WTC11 (cell line): ENCODE results near the gene KLHL40. TPM values are rescaled to one million over a fixed set of nuclear protein-coding genes. Genes with fewer than 3 reads are reported as not detected.

Experiments
- CREB1 ChIP-seq: sonication (generic); formaldehyde crosslinking; IDR thresholded peaks from 2 replicates; pipeline ENCODE4 v1.8.0; 2023; ENCODE audit warnings: mild to moderate bottlenecking, missing genetic modification reagents
- E2F5 ChIP-seq: sonication (generic); formaldehyde crosslinking; IDR thresholded peaks from 2 replicates; pipeline ENCODE4 v1.8.1; 2022; ENCODE audit warnings: mild to moderate bottlenecking, moderate library complexity, missing genetic modification reagents
- ELF4 ChIP-seq: sonication (generic); formaldehyde crosslinking; IDR thresholded peaks from 2 replicates; pipeline ENCODE4 v1.8.1; 2022; ENCODE audit warnings: low read depth, mild to moderate bottlenecking, moderate library complexity, missing genetic modification reagents
- ERG ChIP-seq: fragments of 250-450 bp; sonication (Bioruptor Pico); IDR thresholded peaks from 2 replicates; pipeline ENCODE4 v1.8.0; 2021; ENCODE audit warnings: mild to moderate bottlenecking
- ETV6 ChIP-seq: sonication (generic); formaldehyde crosslinking; IDR thresholded peaks from 2 replicates; pipeline ENCODE4 v1.8.1; 2022; ENCODE audit warnings: mild to moderate bottlenecking, missing genetic modification reagents
- FOXK1 ChIP-seq: sonication (generic); formaldehyde crosslinking; IDR thresholded peaks from 2 replicates; pipeline ENCODE4 v1.8.0; 2022; ENCODE audit warnings: mild to moderate bottlenecking, moderate library complexity, missing genetic modification reagents
- GABPB1 ChIP-seq: sonication (generic); formaldehyde crosslinking; IDR thresholded peaks from 2 replicates; pipeline ENCODE4 v1.8.1; 2023; ENCODE audit warnings: mild to moderate bottlenecking, missing genetic modification reagents
- GRHL2 ChIP-seq: fragments of 250-450 bp; sonication (Bioruptor Pico); IDR thresholded peaks from 2 replicates; pipeline ENCODE4 v1.8.0; 2022; ENCODE audit warnings: mild to moderate bottlenecking, moderate library complexity; ENCODE audit not compliant: insufficient replicate concordance, severe bottlenecking
- HMGA2 ChIP-seq: fragments of 250-450 bp; sonication (Bioruptor Pico); IDR thresholded peaks from 2 replicates; pipeline ENCODE4 v1.4.0; 2021; ENCODE audit warnings: mild to moderate bottlenecking, moderate library complexity
- IRF1 ChIP-seq: sonication (generic); formaldehyde crosslinking; IDR thresholded peaks from 2 replicates; pipeline ENCODE4 v1.8.0; 2023; ENCODE audit warnings: missing genetic modification reagents
- IRF2 ChIP-seq: sonication (generic); formaldehyde crosslinking; IDR thresholded peaks from 2 replicates; pipeline ENCODE4 v1.8.0; 2022; ENCODE audit warnings: low read depth, missing genetic modification reagents, borderline replicate concordance
- JAZF1 ChIP-seq: fragments of 250-450 bp; sonication (Bioruptor Pico); IDR thresholded peaks from 2 replicates; pipeline ENCODE4 v1.9.0; 2021; ENCODE audit warnings: moderate library complexity, mild to moderate bottlenecking, inconsistent platforms
- NFATC4 ChIP-seq: fragments of 250-450 bp; sonication (Bioruptor Pico); IDR thresholded peaks from 2 replicates; pipeline ENCODE4 v1.9.0; 2021; ENCODE audit warnings: mild to moderate bottlenecking
- NFE2L1 ChIP-seq: sonication (generic); formaldehyde crosslinking; IDR thresholded peaks from 2 replicates; pipeline ENCODE4 v1.8.1; 2023; ENCODE audit warnings: missing genetic modification reagents
- NFYB ChIP-seq: sonication (generic); formaldehyde crosslinking; conservative IDR thresholded peaks from 2 replicates; pipeline ENCODE4 v1.8.0; 2022; ENCODE audit warnings: low read depth, missing genetic modification reagents
- NR3C1 ChIP-seq: sonication (generic); formaldehyde crosslinking; conservative IDR thresholded peaks from 2 replicates; pipeline ENCODE4 v1.8.1; 2023; ENCODE audit warnings: low read depth, mild to moderate bottlenecking, missing genetic modification reagents
- OVOL2 ChIP-seq: fragments of 250-450 bp; sonication (Bioruptor Pico); IDR thresholded peaks from 2 replicates; pipeline ENCODE4 v1.9.0; 2021; ENCODE audit warnings: mild to moderate bottlenecking, borderline replicate concordance
- RORB ChIP-seq: fragments of 250-450 bp; sonication (Bioruptor Pico); IDR thresholded peaks from 2 replicates; pipeline ENCODE4 v1.9.0; 2021; ENCODE audit warnings: mild to moderate bottlenecking
- SMAD4 ChIP-seq: sonication (generic); formaldehyde crosslinking; IDR thresholded peaks from 2 replicates; pipeline ENCODE4 v1.8.0; 2022; ENCODE audit warnings: mild to moderate bottlenecking, missing genetic modification reagents
- SP1 ChIP-seq: sonication (generic); formaldehyde crosslinking; conservative IDR thresholded peaks from 2 replicates; pipeline ENCODE4 v1.8.1; 2022; ENCODE audit warnings: missing genetic modification reagents
- STAT6 ChIP-seq: sonication (generic); formaldehyde crosslinking; conservative IDR thresholded peaks from 2 replicates; pipeline ENCODE4 v1.8.1; 2023; ENCODE audit warnings: mild to moderate bottlenecking, low read depth, missing genetic modification reagents, moderate library complexity
- ZNF317 ChIP-seq: sonication (generic); formaldehyde crosslinking; IDR thresholded peaks from 2 replicates; pipeline ENCODE4 v1.8.1; 2023; ENCODE audit warnings: low read depth, mild to moderate bottlenecking, moderate library complexity, missing genetic modification reagents, borderline replicate concordance
- ZNF423 ChIP-seq: fragments of 250-450 bp; sonication (Bioruptor Pico); IDR thresholded peaks from 2 replicates; pipeline ENCODE4 v2.1.2; 2022; ENCODE audit warnings: mild to moderate bottlenecking, moderate library complexity
- ZNF671 ChIP-seq: fragments of 250-450 bp; sonication (Bioruptor Pico); IDR thresholded peaks from 2 replicates; pipeline ENCODE4 v1.8.0; 2021; ENCODE audit warnings: mild to moderate bottlenecking
- total RNA-seq: library from RNA; stranded (reverse); gene quantifications from 3 replicates; pipeline ENCODE4 v1.2.3, GENCODE V29; 2021
- TF ChIP-seq, protein P1 (sequence below): sonication (generic); formaldehyde crosslinking; IDR thresholded peaks from 2 replicates; pipeline ENCODE4 v1.8.0; 2022; ENCODE audit warnings: mild to moderate bottlenecking, missing genetic modification reagents
- TF ChIP-seq, protein P2 (sequence below): sonication (generic); formaldehyde crosslinking; IDR thresholded peaks from 2 replicates; pipeline ENCODE4 v1.8.1; 2022; ENCODE audit warnings: low read depth, mild to moderate bottlenecking, moderate library complexity, missing genetic modification reagents, borderline replicate concordance
- TF ChIP-seq, protein P3 (sequence below): sonication (generic); formaldehyde crosslinking; IDR thresholded peaks from 2 replicates; pipeline ENCODE4 v1.8.1; 2023; ENCODE audit warnings: mild to moderate bottlenecking, moderate library complexity, missing genetic modification reagents
- TF ChIP-seq, protein P4 (sequence below): fragments of 250-450 bp; sonication (Bioruptor Pico); IDR thresholded peaks from 2 replicates; pipeline ENCODE4 v2.1.2; 2022; ENCODE audit warnings: mild to moderate bottlenecking, moderate library complexity

The KLHL40 gene
- total RNA-seq, 1 experiment from 2014 or later = not detected

GRCh38 chr3:42701371-42702065, 16.2 kb downstream of the KLHL40 start (continued):
- TF ChIP-seq, protein P1, sequence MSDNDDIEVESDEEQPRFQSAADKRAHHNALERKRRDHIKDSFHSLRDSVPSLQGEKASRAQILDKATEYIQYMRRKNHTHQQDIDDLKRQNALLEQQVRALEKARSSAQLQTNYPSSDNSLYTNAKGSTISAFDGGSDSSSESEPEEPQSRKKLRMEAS = peak; percentile 55; the same call in 1 of the 2 replicates
- TF ChIP-seq ZNF423 (0 out of 2 replicates have a peak, but pooled peaks have one; percentile 31), IRF1 (CRISPR knock-in tag) (0 out of 2 replicates have a peak, but pooled peaks have one; percentile 80), JAZF1 (CRISPR knock-in tag) (no peak), ZNF317 (CRISPR knock-in tag) (0 out of 2 replicates have a peak, but pooled peaks have one; percentile 47), ERG (CRISPR knock-in tag) (no peak), RORB (CRISPR knock-in tag) (no peak), HMGA2 (no peak), OVOL2 (CRISPR knock-in tag) (no peak), SMAD4 (CRISPR knock-in tag) (peak; percentile 71; the same call in 1 of the 2 replicates), ELF4 (CRISPR knock-in tag) (no peak), NR3C1 (CRISPR knock-in tag) (no peak), NFE2L1 (peak; percentile 86), CREB1 (CRISPR knock-in tag) (peak; percentile 80), GRHL2 (CRISPR knock-in tag) (no peak), STAT6 (CRISPR knock-in tag) (no peak), NFATC4 (CRISPR knock-in tag) (peak; percentile 32; the same call in 1 of the 2 replicates), GABPB1 (CRISPR knock-in tag) (peak; percentile 56; the same call in 1 of the 2 replicates), NFYB (CRISPR knock-in tag) (0 out of 2 replicates have a peak, but pooled peaks have one; percentile 14), E2F5 (peak; percentile 37; the same call in 1 of the 2 replicates), SP1 (peak; percentile 31; the same call in 1 of the 2 replicates), IRF2 (CRISPR knock-in tag) (no peak), ZNF671 (CRISPR knock-in tag) (no peak), FOXK1 (CRISPR knock-in tag) (peak; percentile 88), ETV6 (CRISPR knock-in tag) (peak; percentile 93)
- TF ChIP-seq, protein P2, sequence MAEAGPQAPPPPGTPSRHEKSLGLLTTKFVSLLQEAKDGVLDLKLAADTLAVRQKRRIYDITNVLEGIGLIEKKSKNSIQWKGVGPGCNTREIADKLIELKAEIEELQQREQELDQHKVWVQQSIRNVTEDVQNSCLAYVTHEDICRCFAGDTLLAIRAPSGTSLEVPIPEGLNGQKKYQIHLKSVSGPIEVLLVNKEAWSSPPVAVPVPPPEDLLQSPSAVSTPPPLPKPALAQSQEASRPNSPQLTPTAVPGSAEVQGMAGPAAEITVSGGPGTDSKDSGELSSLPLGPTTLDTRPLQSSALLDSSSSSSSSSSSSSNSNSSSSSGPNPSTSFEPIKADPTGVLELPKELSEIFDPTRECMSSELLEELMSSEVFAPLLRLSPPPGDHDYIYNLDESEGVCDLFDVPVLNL (CRISPR knock-in tag) = no peak
- TF ChIP-seq, protein P3, sequence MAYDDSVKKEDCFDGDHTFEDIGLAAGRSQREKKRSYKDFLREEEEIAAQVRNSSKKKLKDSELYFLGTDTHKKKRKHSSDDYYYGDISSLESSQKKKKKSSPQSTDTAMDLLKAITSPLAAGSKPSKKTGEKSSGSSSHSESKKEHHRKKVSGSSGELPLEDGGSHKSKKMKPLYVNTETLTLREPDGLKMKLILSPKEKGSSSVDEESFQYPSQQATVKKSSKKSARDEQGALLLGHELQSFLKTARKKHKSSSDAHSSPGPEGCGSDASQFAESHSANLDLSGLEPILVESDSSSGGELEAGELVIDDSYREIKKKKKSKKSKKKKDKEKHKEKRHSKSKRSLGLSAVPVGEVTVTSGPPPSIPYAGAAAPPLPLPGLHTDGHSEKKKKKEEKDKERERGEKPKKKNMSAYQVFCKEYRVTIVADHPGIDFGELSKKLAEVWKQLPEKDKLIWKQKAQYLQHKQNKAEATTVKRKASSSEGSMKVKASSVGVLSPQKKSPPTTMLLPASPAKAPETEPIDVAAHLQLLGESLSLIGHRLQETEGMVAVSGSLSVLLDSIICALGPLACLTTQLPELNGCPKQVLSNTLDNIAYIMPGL (CRISPR knock-in tag) = no peak; the same call in 1 of the 2 replicates
- TF ChIP-seq, protein P4, sequence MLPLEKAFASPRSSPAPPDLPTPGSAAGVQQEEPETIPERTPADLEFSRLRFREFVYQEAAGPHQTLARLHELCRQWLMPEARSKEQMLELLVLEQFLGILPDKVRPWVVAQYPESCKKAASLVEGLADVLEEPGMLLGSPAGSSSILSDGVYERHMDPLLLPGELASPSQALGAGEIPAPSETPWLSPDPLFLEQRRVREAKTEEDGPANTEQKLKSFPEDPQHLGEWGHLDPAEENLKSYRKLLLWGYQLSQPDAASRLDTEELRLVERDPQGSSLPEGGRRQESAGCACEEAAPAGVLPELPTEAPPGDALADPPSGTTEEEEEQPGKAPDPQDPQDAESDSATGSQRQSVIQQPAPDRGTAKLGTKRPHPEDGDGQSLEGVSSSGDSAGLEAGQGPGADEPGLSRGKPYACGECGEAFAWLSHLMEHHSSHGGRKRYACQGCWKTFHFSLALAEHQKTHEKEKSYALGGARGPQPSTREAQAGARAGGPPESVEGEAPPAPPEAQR (CRISPR knock-in tag) = no peak
